Measurements from ENCODE around the gene AP5M1.

- TF ChIP-seq, protein P1, sequence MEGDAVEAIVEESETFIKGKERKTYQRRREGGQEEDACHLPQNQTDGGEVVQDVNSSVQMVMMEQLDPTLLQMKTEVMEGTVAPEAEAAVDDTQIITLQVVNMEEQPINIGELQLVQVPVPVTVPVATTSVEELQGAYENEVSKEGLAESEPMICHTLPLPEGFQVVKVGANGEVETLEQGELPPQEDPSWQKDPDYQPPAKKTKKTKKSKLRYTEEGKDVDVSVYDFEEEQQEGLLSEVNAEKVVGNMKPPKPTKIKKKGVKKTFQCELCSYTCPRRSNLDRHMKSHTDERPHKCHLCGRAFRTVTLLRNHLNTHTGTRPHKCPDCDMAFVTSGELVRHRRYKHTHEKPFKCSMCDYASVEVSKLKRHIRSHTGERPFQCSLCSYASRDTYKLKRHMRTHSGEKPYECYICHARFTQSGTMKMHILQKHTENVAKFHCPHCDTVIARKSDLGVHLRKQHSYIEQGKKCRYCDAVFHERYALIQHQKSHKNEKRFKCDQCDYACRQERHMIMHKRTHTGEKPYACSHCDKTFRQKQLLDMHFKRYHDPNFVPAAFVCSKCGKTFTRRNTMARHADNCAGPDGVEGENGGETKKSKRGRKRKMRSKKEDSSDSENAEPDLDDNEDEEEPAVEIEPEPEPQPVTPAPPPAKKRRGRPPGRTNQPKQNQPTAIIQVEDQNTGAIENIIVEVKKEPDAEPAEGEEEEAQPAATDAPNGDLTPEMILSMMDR (IDR thresholded peaks at IDR 0.05; ENCODE audit: poor library complexity), result no peak
- TF ChIP-seq EZH2 (IDR thresholded peaks at IDR 0.05; ENCODE audit: borderline replicate concordance) (no peak), EZH2phosphoT487 (IDR thresholded peaks at IDR 0.05; ENCODE audit: low read depth, severe bottlenecking, unreplicated experiment) (no peak)
Measured at GRCh38 chr14:57221931-57222330, 46.8 kb upstream of the AP5M1 start.
